ENCODE results near the gene FTO.

DNA sequence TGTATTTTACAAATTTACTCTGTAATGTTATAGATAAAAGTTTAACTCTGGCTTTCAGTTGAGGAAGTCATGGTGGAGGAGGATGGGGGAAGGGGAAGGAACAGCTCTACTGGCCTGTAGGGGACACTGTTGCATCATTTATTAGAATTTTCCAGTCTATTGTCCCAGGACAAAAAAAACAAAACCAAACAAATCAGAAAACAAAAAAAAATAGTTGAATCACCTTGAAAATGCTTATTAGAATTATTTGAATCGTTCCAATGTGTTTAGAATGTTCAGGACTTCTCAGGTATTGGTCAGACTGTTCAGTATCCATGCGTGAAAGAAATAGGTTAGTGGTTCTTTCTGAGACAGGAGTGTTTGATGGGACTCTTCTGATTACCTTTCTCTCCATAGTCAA is 242.0 kb downstream of the FTO start:
- TF ChIP-seq CTCF (IDR thresholded peaks at IDR 0.05; ENCODE audit: poor library complexity, severe bottlenecking) (peak; percentile 45), SMC3 (conservative IDR thresholded peaks at IDR 0.05; ENCODE audit: poor library complexity) (peak; percentile 25), RAD21 (conservative IDR thresholded peaks at IDR 0.05) (peak; percentile 45), EZH2 (IDR thresholded peaks at IDR 0.05; ENCODE audit: borderline replicate concordance, insufficient read depth, low read length, poor library complexity, severe bottlenecking) (no peak), REST (IDR thresholded peaks at IDR 0.05; ENCODE audit: borderline replicate concordance) (no peak), POLR2AphosphoS5 (IDR thresholded peaks at IDR 0.05) (no peak), EP300 (conservative IDR thresholded peaks at IDR 0.05; ENCODE audit: poor library complexity, severe bottlenecking) (no peak), MXI1 (conservative IDR thresholded peaks at IDR 0.05; ENCODE audit: poor library complexity, severe bottlenecking) (no peak), TAF1 (IDR thresholded peaks at IDR 0.05; ENCODE audit: low read depth) (no peak)

All from neural cell (in vitro differentiated cells).